MM.1S (cell line): Measurements from ENCODE around the gene CACNA2D1.

ENCODE experiments used
- DNase-seq: peaks from one replicate; pipeline ENCODE4 v3.0.0-alpha.2; 2015
- H2AFZ ChIP-seq: fragments of 300-600 bp; sonication (generic); 2 replicates; pipeline ENCODE4 v1.6.0; 2016; ENCODE audit warnings: antibody characterized with exemption, low read length
- H3F3A ChIP-seq: fragments of 300-600 bp; sonication (generic); 2 replicates; pipeline ENCODE4 v1.6.1; 2016; ENCODE audit warnings: mild to moderate bottlenecking, antibody characterized with exemption, low read length, moderate library complexity, mixed read lengths; ENCODE audit not compliant: insufficient read depth
- H3K27ac ChIP-seq: fragments of 300-600 bp; sonication (generic); 2 replicates; pipeline ENCODE4 v1.5.1; 2016; ENCODE audit warnings: mild to moderate bottlenecking, low read length
- H3K27me3 ChIP-seq: fragments of 300-600 bp; sonication (generic); replicated peaks from 2 replicates; pipeline ENCODE4 v1.6.0; 2016; ENCODE audit warnings: low read length; ENCODE audit not compliant: insufficient read depth
- H3K36me3 ChIP-seq: fragments of 300-600 bp; sonication (generic); replicated peaks from 2 replicates; pipeline ENCODE4 v1.6.1; 2016; ENCODE audit warnings: mild to moderate bottlenecking, low read length, mixed read lengths; ENCODE audit not compliant: insufficient read depth
- H3K4me1 ChIP-seq: fragments of 300-600 bp; sonication (generic); 2 replicates; pipeline ENCODE4 v1.6.1; 2016; ENCODE audit warnings: low read length, mixed read lengths
- H3K4me2 ChIP-seq: fragments of 300-600 bp; sonication (generic); 2 replicates; pipeline ENCODE4 v1.6.0; 2016; ENCODE audit warnings: low read depth, low read length
- H3K4me3 ChIP-seq: fragments of 300-600 bp; sonication (generic); 2 replicates; pipeline ENCODE4 v1.5.1; 2016; ENCODE audit warnings: low read length, mixed read lengths
- H3K79me2 ChIP-seq: fragments of 300-600 bp; sonication (generic); 2 replicates; pipeline ENCODE4 v1.6.1; 2016; ENCODE audit warnings: mixed run types, low read length, mixed read lengths
- H3K9ac ChIP-seq: fragments of 300-600 bp; sonication (generic); 2 replicates; pipeline ENCODE4 v1.6.1; 2016; ENCODE audit warnings: low read length, mixed read lengths
- H3K9me2 ChIP-seq: fragments of 300-600 bp; sonication (generic); replicated peaks from 2 replicates; pipeline ENCODE4 v1.6.1; 2016; ENCODE audit warnings: mild to moderate bottlenecking, low read length, mixed read lengths; ENCODE audit not compliant: insufficient read depth
- H3K9me3 ChIP-seq: fragments of 300-600 bp; sonication (generic); replicated peaks from 2 replicates; pipeline ENCODE4 v1.6.1; 2016; ENCODE audit warnings: mild to moderate bottlenecking, low read length, mixed read lengths; ENCODE audit not compliant: insufficient read depth
- H4K20me1 ChIP-seq: fragments of 300-600 bp; sonication (generic); 2 replicates; pipeline ENCODE4 v1.6.1; 2016; ENCODE audit warnings: mild to moderate bottlenecking, low read length, moderate library complexity, mixed read lengths; ENCODE audit not compliant: insufficient read depth
- EZH2 ChIP-seq: fragments of 300-600 bp; sonication (generic); optimal IDR thresholded peaks from 2 replicates; pipeline ENCODE3; 2017; ENCODE audit warnings: low read depth, mild to moderate bottlenecking, antibody characterized with exemption, low read length, mixed read lengths
- EZH2phosphoT487 ChIP-seq: fragments of 300-600 bp; sonication (generic); IDR thresholded peaks from 2 replicates; pipeline ENCODE4 v1.6.1; 2018; ENCODE audit warnings: antibody characterized with exemption, low read length
- TF ChIP-seq, protein P1 (sequence below): fragments of 300-600 bp; sonication (generic); IDR thresholded peaks from 2 replicates; pipeline ENCODE4 v1.5.1; 2016; ENCODE audit warnings: antibody characterized with exemption, low read length, mixed read lengths

CACNA2D1 gene

DNA sequence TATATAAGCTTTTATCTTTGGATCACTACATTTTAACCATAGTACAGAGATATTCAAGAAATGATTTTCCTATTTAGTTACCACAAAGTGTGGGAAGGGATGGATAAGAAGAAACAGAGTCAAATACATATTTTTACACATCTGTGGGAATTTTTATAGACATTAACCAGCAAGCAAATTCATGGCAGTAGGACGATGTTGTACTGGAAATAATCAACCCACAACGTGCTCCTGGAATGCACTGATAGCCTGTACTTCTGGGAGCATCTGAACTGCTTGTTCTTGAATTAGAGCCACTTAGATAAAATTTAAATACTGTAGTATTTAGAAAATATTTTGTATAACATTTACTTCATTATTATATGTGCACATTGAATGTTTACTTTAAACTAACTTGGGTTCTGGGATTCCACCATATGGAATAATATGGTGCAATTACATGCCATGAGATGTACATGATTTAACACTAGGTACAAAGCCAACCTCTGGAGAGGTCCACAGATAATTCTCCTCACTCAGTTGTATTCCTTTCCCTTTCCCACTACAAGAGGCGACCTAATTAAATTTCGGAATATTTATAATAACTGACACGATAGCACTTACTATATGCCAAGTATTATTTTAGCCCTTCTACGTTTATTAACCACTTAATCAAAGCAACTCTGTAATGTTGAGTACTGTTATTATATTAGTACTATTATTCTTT lies 508.8 kb downstream of the CACNA2D1 start:
- Histone ChIP-seq H3K27me3 (no peaks in the 10 kb centered on the region), H3F3A (no peaks in the 10 kb centered on the region), H3K9me3 (no peaks in the 10 kb centered on the region), H3K79me2 (no peaks in the 10 kb centered on the region), H3K4me2 (no peak overlapping the region), H2AFZ (no peak overlapping the region), H3K4me3 (no peak overlapping the region), H3K36me3 (no peaks in the 10 kb centered on the region), H3K9me2 (no peaks in the 10 kb centered on the region), H3K9ac (no peak overlapping the region), H4K20me1 (no peaks in the 10 kb centered on the region), H3K27ac (no peak overlapping the region), H3K4me1 (no peaks in the 10 kb centered on the region)
- no peak for DNase-seq
- TF ChIP-seq, protein P1, sequence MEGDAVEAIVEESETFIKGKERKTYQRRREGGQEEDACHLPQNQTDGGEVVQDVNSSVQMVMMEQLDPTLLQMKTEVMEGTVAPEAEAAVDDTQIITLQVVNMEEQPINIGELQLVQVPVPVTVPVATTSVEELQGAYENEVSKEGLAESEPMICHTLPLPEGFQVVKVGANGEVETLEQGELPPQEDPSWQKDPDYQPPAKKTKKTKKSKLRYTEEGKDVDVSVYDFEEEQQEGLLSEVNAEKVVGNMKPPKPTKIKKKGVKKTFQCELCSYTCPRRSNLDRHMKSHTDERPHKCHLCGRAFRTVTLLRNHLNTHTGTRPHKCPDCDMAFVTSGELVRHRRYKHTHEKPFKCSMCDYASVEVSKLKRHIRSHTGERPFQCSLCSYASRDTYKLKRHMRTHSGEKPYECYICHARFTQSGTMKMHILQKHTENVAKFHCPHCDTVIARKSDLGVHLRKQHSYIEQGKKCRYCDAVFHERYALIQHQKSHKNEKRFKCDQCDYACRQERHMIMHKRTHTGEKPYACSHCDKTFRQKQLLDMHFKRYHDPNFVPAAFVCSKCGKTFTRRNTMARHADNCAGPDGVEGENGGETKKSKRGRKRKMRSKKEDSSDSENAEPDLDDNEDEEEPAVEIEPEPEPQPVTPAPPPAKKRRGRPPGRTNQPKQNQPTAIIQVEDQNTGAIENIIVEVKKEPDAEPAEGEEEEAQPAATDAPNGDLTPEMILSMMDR = no peak
- TF ChIP-seq EZH2phosphoT487 (no peak), EZH2 (no peak)

DNA sequence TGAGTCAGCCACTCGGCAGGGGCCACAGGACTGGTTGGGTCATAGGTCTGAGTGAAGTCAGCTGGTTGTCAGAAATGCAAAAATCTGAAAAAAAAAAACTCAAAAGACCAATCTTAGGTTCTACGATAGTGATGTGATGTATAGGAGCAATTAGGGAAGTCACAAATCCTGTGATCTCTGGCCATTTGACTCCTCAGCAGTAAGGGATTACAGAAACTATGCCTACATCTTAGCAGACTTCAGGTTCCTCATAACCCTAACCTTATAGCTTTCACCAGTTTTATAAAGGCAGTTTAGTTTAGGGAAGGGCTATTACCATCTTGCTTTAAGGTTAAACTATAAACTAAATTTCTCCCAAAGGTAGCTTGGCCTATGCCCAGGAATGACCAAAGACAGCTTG lies 510.6 kb downstream of the CACNA2D1 start:
- H2AFZ ChIP-seq = no peak overlapping the region
- no peak for DNase-seq
- H3F3A ChIP-seq = no peaks in the 10 kb centered on the region
- no peaks in the 10 kb centered on the region for H3K9me3 ChIP-seq
- H3K27ac ChIP-seq = no peak overlapping the region
- no peak overlapping the region for H3K4me3 ChIP-seq
- TF ChIP-seq, protein P1 = no peak
- no peak for TF ChIP-seq EZH2
- TF ChIP-seq EZH2phosphoT487 = no peak
- H3K9me2 ChIP-seq = no peaks in the 10 kb centered on the region
- H3K36me3 ChIP-seq = no peaks in the 10 kb centered on the region
- H3K9ac ChIP-seq = no peak overlapping the region
- no peaks in the 10 kb centered on the region for H3K79me2 ChIP-seq
- H3K4me2 ChIP-seq = no peak overlapping the region
- H3K27me3 ChIP-seq = no peaks in the 10 kb centered on the region
- H3K4me1 ChIP-seq = no peaks in the 10 kb centered on the region
- H4K20me1 ChIP-seq = no peaks in the 10 kb centered on the region

DNA sequence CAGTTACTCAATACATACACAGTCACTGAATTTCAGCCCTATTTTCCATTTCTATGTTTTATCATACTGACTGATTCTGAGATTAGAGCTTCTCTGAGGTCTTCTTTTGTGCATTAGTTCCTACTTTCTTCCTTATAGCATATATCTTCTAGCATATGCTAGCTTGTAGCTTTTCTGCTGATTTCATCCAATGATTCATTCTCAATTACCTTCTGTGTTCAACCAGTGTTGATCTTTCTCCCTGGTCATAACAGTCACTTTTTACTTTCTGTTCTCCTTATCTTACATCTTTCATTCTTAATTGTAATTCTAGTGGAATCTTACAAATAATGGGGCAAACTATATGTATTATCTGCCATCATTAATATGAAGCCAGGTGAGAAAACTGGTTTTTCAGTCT lies 514.2 kb downstream of the CACNA2D1 start:
- H3K9me3 ChIP-seq = no peaks in the 10 kb centered on the region
- no peak for DNase-seq

More for the DNA sequence above, 514.2 kb downstream of the CACNA2D1 start:
- Histone ChIP-seq H3K9me2 (no peaks in the 10 kb centered on the region), H3K27me3 (no peaks in the 10 kb centered on the region), H2AFZ (no peak overlapping the region), H3K79me2 (no peaks in the 10 kb centered on the region), H3K9ac (no peak overlapping the region), H3K4me2 (no peak overlapping the region), H3K27ac (no peak overlapping the region), H3F3A (no peaks in the 10 kb centered on the region), H4K20me1 (no peaks in the 10 kb centered on the region), H3K4me3 (no peak overlapping the region), H3K4me1 (no peaks in the 10 kb centered on the region), H3K36me3 (no peaks in the 10 kb centered on the region)
- TF ChIP-seq, protein P1 = no peak
- TF ChIP-seq EZH2 (no peak), EZH2phosphoT487 (no peak)
